SK-N-SH (cell line): ENCODE data around the gene HAUS2. TPM values are rescaled to one million over a fixed set of nuclear protein-coding genes. Genes with fewer than 3 reads are reported as not detected.

ENCODE experiments used
- CTCF ChIA-PET: fragments of 300-600, 350-600 bp; formaldehyde crosslinking; extraction: SDS; loops from one replicate; lab custom pipeline; 2021; lab: Yijun Ruan, JAX
- POLR2A ChIA-PET: fragments of 350-600 bp; sonication (Branson Sonifier 250); formaldehyde crosslinking; extraction: SDS; loops from one replicate; lab custom pipeline; 2020; ENCODE audit warnings: antibody characterized with exemption, inconsistent platforms; lab: Yijun Ruan, JAX
- DNase-seq: peaks from one replicate; pipeline ENCODE4 v3.0.0; 2012
- H2AFZ ChIP-seq: fragments of 200-600 bp; sonication (generic); 2 replicates; pipeline ENCODE4 v1.8.1; 2016; ENCODE audit warnings: antibody characterized with exemption, mild to moderate bottlenecking, low read depth
- H3F3A ChIP-seq: fragments of 200-600 bp; sonication (generic); replicated peaks from 2 replicates; pipeline ENCODE3; 2016; ENCODE audit warnings: antibody characterized with exemption, mild to moderate bottlenecking; ENCODE audit not compliant: insufficient read depth
- H3K27ac ChIP-seq, 2 experiments: fragments of 200-500 bp in 1 of 2; fragments of 200-600 bp in 1 of 2; sonication (Bioruptor generic) in 1 of 2; sonication (generic), shearing (Covaris generic) in 1 of 2; 2 replicates each; pipeline versions ENCODE4 v1.5.1 to v1.6.1; 2014 to 2016; ENCODE audit warnings: low read depth in 2 of 2, inconsistent platforms in 1 of 2, low read length in 1 of 2, mild to moderate bottlenecking in 1 of 2, mixed read lengths in 1 of 2
- H3K27me3 ChIP-seq: fragments of 200-600 bp; sonication (generic), shearing (Covaris generic); 2 replicates; pipeline ENCODE4 v1.6.1; 2016; ENCODE audit warnings: mixed run types; ENCODE audit not compliant: insufficient read depth
- H3K36me3 ChIP-seq, 2 experiments: fragments of 200-500 bp in 1 of 2; fragments of 200-600 bp in 1 of 2; sonication (Bioruptor generic) in 1 of 2; sonication (generic) in 1 of 2; replicated peaks in 1 of 2; 2 replicates each; pipeline versions ENCODE3 to v1.5.1; 2014 to 2016; ENCODE audit warnings: low read length in 1 of 2, mild to moderate bottlenecking in 1 of 2; ENCODE audit not compliant: insufficient read depth in 2 of 2, control insufficient read depth in 1 of 2
- H3K4me1 ChIP-seq, 2 experiments: fragments of 200-500 bp in 1 of 2; fragments of 200-600 bp in 1 of 2; sonication (Bioruptor generic) in 1 of 2; sonication (generic), shearing (Covaris generic) in 1 of 2; 2 replicates each; pipeline versions ENCODE4 v1.5.1 to v1.6.1; 2014 to 2016; ENCODE audit warnings: low read depth in 1 of 2, low read length in 1 of 2, mixed run types in 1 of 2; ENCODE audit not compliant: insufficient read depth in 2 of 2, control insufficient read depth in 1 of 2
- H3K4me2 ChIP-seq: fragments of 200-600 bp; sonication (generic), shearing (Covaris generic); 2 replicates; pipeline ENCODE4 v1.6.1; 2017; ENCODE audit warnings: mixed run types
- H3K4me3 ChIP-seq, 2 experiments: fragments of 200-500 bp in 1 of 2; fragments of 200-600 bp in 1 of 2; sonication (Bioruptor generic) in 1 of 2; sonication (generic), shearing (Covaris generic) in 1 of 2; 2 replicates each; pipeline versions ENCODE4 v1.5.1 to v1.8.1; 2014 to 2016; ENCODE audit warnings: low read depth in 2 of 2, inconsistent platforms in 1 of 2, low read length in 1 of 2, mild to moderate bottlenecking in 1 of 2, mixed read lengths in 1 of 2, moderate library complexity in 1 of 2
- H3K79me2 ChIP-seq: fragments of 200-600 bp; sonication (generic); 2 replicates; pipeline ENCODE4 v1.8.1; 2017; ENCODE audit warnings: mild to moderate bottlenecking; ENCODE audit not compliant: insufficient read depth
- H3K9ac ChIP-seq: fragments of 200-600 bp; sonication (generic); 2 replicates; pipeline ENCODE4 v1.6.1; 2017; ENCODE audit warnings: mixed run types
- H3K9me2 ChIP-seq: fragments of 200-600 bp; sonication (generic); 2 replicates; pipeline ENCODE4 v1.6.1; 2017; ENCODE audit warnings: mixed run types
- H3K9me3 ChIP-seq: fragments of 200-600 bp; sonication (generic); 2 replicates; pipeline ENCODE4 v1.6.1; 2017; ENCODE audit warnings: mixed run types, mild to moderate bottlenecking, moderate library complexity
- H4K20me1 ChIP-seq: fragments of 200-600 bp; sonication (generic); 2 replicates; pipeline ENCODE4 v1.6.1; 2017; ENCODE audit warnings: mild to moderate bottlenecking, mixed run types; ENCODE audit not compliant: insufficient read depth
- CHD2 ChIP-seq: fragments of 150-350 bp; IDR thresholded peaks from 2 replicates; pipeline ENCODE4 v1.6.1; 2018; ENCODE audit warnings: low read length; ENCODE audit not compliant: partially characterized antibody
- EZH2phosphoT487 ChIP-seq: fragments of 200-600 bp; sonication (generic); IDR thresholded peaks from 2 replicates; pipeline ENCODE4 v1.6.1; 2017; ENCODE audit warnings: low read depth, mixed run types, mild to moderate bottlenecking, antibody characterized with exemption, moderate library complexity, borderline replicate concordance
- FOXJ3 ChIP-seq: sonication (generic); formaldehyde crosslinking; IDR thresholded peaks from 2 replicates; pipeline ENCODE4 v1.5.1; 2020; ENCODE audit warnings: mild to moderate bottlenecking, missing genetic modification reagents
- MXI1 ChIP-seq: IDR thresholded peaks from 2 replicates; pipeline ENCODE4 v1.6.1; 2012; ENCODE audit warnings: mild to moderate bottlenecking, low read depth, low read length, improper control_type of control experiment
- NFIC ChIP-seq: IDR thresholded peaks from 2 replicates; pipeline ENCODE4 v1.4.0; 2012; ENCODE audit warnings: borderline replicate concordance
- POLR2AphosphoS5 ChIP-seq: IDR thresholded peaks from 2 replicates; pipeline ENCODE4 v1.6.1; 2012; ENCODE audit warnings: low read depth, low read length
- REST ChIP-seq: IDR thresholded peaks from 2 replicates; pipeline ENCODE4 v1.6.1; 2012; ENCODE audit warnings: mild to moderate bottlenecking, low read depth, low read length, moderate library complexity
- RFX5 ChIP-seq: IDR thresholded peaks from 2 replicates; pipeline ENCODE4 v1.6.1; 2012; ENCODE audit warnings: mild to moderate bottlenecking, improper control_type of control experiment, low read length
- RXRA ChIP-seq: IDR thresholded peaks from 2 replicates; pipeline ENCODE4 v1.4.0; 2012; ENCODE audit warnings: low read depth, mild to moderate bottlenecking, borderline replicate concordance
- TAF1 ChIP-seq: IDR thresholded peaks from 2 replicates; pipeline ENCODE4 v1.6.1; 2012; ENCODE audit warnings: low read depth, mild to moderate bottlenecking, low read length, moderate library complexity, borderline replicate concordance
- TEAD4 ChIP-seq: IDR thresholded peaks from 2 replicates; pipeline ENCODE4 v1.4.0; 2012; ENCODE audit warnings: mild to moderate bottlenecking, borderline replicate concordance; ENCODE audit not compliant: insufficient read depth
- YY1 ChIP-seq: IDR thresholded peaks from 2 replicates; pipeline ENCODE4 v1.4.0; 2012; ENCODE audit warnings: low read depth, mild to moderate bottlenecking
- WGBS: methylation state at CpG from one replicate; pipeline ENCODE4 v1.1.6; 2017; ENCODE audit warnings: low lambda C conversion rate; 5-methylcytosine and 5-hydroxymethylcytosine counted together
- polyA plus RNA-seq, 3 experiments: library from polyadenylated mRNA; depleted of rRNA; stranded (reverse); fragments of >200 nt; gene quantifications; 2 replicates each; pipeline ENCODE4 v1.2.3, GENCODE V29; 2012
- TF ChIP-seq, protein P1 (sequence below): IDR thresholded peaks from 2 replicates; pipeline ENCODE4 v1.4.0; 2012; ENCODE audit warnings: low read depth, borderline replicate concordance

Gene HAUS2
- polyA plus RNA-seq, 1 of the 3 experiments (the other 2 are of a cell fraction), result 9.4 TPM

DNA sequence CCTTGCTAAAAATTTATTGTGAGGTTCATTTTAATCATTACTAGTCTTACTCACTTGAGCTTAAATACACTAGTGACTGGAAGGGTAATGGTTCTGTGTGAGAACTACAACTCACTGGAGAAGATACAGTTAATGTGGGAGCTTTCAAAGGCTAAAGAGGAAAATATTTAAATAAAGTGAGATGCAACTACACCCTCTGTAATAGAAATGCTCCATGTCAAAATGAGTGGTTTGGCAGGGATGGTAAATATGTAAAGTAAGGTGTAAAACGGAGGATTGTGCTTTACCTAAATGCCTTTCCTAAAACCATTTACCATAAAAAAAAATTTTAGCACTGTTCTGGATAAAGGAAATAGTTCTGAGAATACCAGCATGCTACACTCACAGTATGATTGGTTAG lies 15.4 kb upstream of the HAUS2 start:
- H3K36me3 ChIP-seq, result peaks cover 34 to 48% of the 10 kb centered on the region in 2 experiments
- WGBS, result 97% methylated on average over 1 of the region's 1 CpG
- no peaks in the 10 kb centered on the region for H3K4me1 ChIP-seq
- H3K9me3 ChIP-seq, result no peaks in the 10 kb centered on the region
- no peak overlapping the region for H3K27ac ChIP-seq
- H4K20me1 ChIP-seq, result no peaks in the 10 kb centered on the region
- ChIA-PET POLR2A (no interaction called here), CTCF (no interaction called here)
- peaks cover 4% of the 10 kb centered on the region for H3F3A ChIP-seq
- no peak overlapping the region for H2AFZ ChIP-seq
- DNase-seq, result no peak
- no peak overlapping the region for H3K4me2 ChIP-seq
- H3K9me2 ChIP-seq, result no peaks in the 10 kb centered on the region
- no peak for TF ChIP-seq TEAD4
- no peak for TF ChIP-seq REST
- TF ChIP-seq EZH2phosphoT487, result no peak
- no peak for TF ChIP-seq TAF1
- TF ChIP-seq RXRA, result no peak
- TF ChIP-seq NFIC, result no peak
- no peak for TF ChIP-seq YY1
- TF ChIP-seq, protein P1, sequence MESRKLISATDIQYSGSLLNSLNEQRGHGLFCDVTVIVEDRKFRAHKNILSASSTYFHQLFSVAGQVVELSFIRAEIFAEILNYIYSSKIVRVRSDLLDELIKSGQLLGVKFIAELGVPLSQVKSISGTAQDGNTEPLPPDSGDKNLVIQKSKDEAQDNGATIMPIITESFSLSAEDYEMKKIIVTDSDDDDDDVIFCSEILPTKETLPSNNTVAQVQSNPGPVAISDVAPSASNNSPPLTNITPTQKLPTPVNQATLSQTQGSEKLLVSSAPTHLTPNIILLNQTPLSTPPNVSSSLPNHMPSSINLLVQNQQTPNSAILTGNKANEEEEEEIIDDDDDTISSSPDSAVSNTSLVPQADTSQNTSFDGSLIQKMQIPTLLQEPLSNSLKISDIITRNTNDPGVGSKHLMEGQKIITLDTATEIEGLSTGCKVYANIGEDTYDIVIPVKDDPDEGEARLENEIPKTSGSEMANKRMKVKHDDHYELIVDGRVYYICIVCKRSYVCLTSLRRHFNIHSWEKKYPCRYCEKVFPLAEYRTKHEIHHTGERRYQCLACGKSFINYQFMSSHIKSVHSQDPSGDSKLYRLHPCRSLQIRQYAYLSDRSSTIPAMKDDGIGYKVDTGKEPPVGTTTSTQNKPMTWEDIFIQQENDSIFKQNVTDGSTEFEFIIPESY, result no peak
- TF ChIP-seq RFX5, result no peak
- TF ChIP-seq CHD2, result no peak
- TF ChIP-seq MXI1, result no peak
- TF ChIP-seq FOXJ3, result no peak
- no peak for TF ChIP-seq POLR2AphosphoS5
- H3K79me2 ChIP-seq, result no peaks in the 10 kb centered on the region
- H3K9ac ChIP-seq, result no peak overlapping the region
- no peaks in the 10 kb centered on the region for H3K27me3 ChIP-seq
- H3K4me3 ChIP-seq, result no peak overlapping the region
